Measurements from ENCODE around the gene ITPKB.
A peak's percentile ranks its signal among the peaks of the same experiment; 100 is the strongest.
"Not testable (repeated sequence)": the region's sequence is repeated elsewhere in the genome, so short reads cannot be mapped to it uniquely, and the experiment has no call there.

The ITPKB gene

GRCh38 chr1:226738995-226739695 is at the start of gene ITPKB:
ITPKB (minus strand) TSS chr1:226739282; CDS start chr1:226737458, 1,824 bp downstream.
- DNase-seq: no peak

GRCh38 chr1:226787638-226788037 is 48.6 kb upstream of the ITPKB start:
- no peak for DNase-seq

GRCh38 chr1:226787071-226787470 is 48.0 kb upstream of the ITPKB start:
- DNase-seq: no peak

GRCh38 chr1:226786550-226786949 is 47.5 kb upstream of the ITPKB start:
- no peak for DNase-seq

- DNase-seq: no peak
These were observed 46.7 kb upstream of the ITPKB start for GRCh38 chr1:226785805-226786204.

- DNase-seq: peak; percentile 62
These were observed 45.3 kb upstream of the ITPKB start for GRCh38 chr1:226784081-226785049.

GRCh38 chr1:226782845-226783601 is 43.9 kb upstream of the ITPKB start:
- DNase-seq: no peak

- DNase-seq: no peak
These were observed 43.0 kb upstream of the ITPKB start for GRCh38 chr1:226781937-226782609.

GRCh38 chr1:226779561-226779960 is 40.5 kb upstream of the ITPKB start:
- DNase-seq: no peak

GRCh38 chr1:226778657-226779058 is 39.6 kb upstream of the ITPKB start:
- DNase-seq: no peak

GRCh38 chr1:226776975-226777374 is 37.9 kb upstream of the ITPKB start:
- no peak for DNase-seq

GRCh38 chr1:226776066-226776465 is 37.0 kb upstream of the ITPKB start:
- DNase-seq: no peak

- no peak for DNase-seq
These were observed 33.5 kb upstream of the ITPKB start for GRCh38 chr1:226772446-226773139.

- not testable (repeated sequence) for DNase-seq
These were observed 28.1 kb upstream of the ITPKB start for GRCh38 chr1:226767170-226767569.

GRCh38 chr1:226766565-226766964 is 27.5 kb upstream of the ITPKB start:
- no peak for DNase-seq

GRCh38 chr1:226764533-226764932 is 25.5 kb upstream of the ITPKB start:
- DNase-seq: no peak

- DNase-seq: no peak
These were observed 24.8 kb upstream of the ITPKB start for GRCh38 chr1:226763905-226764264.

GRCh38 chr1:226762988-226763904 is 24.2 kb upstream of the ITPKB start:
- DNase-seq: no peak

- no peak for DNase-seq
These were observed 23.0 kb upstream of the ITPKB start for GRCh38 chr1:226762055-226762454.

GRCh38 chr1:226761322-226761721 is 22.2 kb upstream of the ITPKB start:
- no peak for DNase-seq
